Prostate gland (tissue), 2 donors: ENCODE measurements around the gene DNAH9.

Experiments used
- POLR2A ChIP-seq: fragments of 450-650 bp; IDR thresholded peaks from one replicate; pipeline ENCODE4 v1.6.1; 2016; ENCODE audit warnings: antibody characterized with exemption, mild to moderate bottlenecking
- POLR2AphosphoS5 ChIP-seq: sonication (generic); formaldehyde crosslinking; IDR thresholded peaks from one replicate; pipeline ENCODE4 v1.6.1; 2017; ENCODE audit warnings: antibody characterized with exemption
- TF ChIP-seq, protein P1 (sequence below), 4 experiments: fragments of 200-600 bp in 2 of 4; fragments of 450-650 bp in 2 of 4; sonication (generic) in 2 of 4; IDR thresholded peaks; 1 replicate in 3 of 4; 2 replicates in 1 of 4; pipeline ENCODE4 v1.5.1; 2016 to 2019; ENCODE audit warnings: antibody characterized with exemption in 4 of 4, mild to moderate bottlenecking in 2 of 4, moderate library complexity in 2 of 4

DNA sequence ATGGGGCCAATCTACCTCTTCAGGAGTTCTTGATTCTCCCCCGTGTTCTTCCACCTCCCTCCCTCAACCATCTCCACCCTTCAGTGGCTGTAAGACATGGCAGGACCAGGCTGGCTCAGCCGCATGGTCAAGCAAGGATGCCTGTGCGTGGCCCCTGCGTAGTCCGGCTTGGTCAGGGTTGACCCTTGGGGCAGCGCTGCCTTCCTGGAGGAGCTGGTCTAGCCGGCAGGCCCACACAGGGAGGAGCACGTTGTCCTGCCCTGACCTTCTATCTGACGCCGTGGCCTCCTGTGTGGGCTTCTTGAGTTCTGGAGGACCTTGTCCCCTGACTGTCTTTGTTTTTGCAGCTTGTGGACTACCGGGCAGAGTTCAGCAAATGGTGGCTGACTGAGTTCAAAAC lies 169.8 kb downstream of the DNAH9 start:
- TF ChIP-seq, protein P1, sequence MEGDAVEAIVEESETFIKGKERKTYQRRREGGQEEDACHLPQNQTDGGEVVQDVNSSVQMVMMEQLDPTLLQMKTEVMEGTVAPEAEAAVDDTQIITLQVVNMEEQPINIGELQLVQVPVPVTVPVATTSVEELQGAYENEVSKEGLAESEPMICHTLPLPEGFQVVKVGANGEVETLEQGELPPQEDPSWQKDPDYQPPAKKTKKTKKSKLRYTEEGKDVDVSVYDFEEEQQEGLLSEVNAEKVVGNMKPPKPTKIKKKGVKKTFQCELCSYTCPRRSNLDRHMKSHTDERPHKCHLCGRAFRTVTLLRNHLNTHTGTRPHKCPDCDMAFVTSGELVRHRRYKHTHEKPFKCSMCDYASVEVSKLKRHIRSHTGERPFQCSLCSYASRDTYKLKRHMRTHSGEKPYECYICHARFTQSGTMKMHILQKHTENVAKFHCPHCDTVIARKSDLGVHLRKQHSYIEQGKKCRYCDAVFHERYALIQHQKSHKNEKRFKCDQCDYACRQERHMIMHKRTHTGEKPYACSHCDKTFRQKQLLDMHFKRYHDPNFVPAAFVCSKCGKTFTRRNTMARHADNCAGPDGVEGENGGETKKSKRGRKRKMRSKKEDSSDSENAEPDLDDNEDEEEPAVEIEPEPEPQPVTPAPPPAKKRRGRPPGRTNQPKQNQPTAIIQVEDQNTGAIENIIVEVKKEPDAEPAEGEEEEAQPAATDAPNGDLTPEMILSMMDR (IDR thresholded peaks at IDR 0.05) = no peak
- TF ChIP-seq POLR2A (no peak), POLR2AphosphoS5 (no peak)
